Islet of Langerhans (tissue), 1 donor: Measurements from ENCODE around the gene NPAS3.

Source experiments
- FAIRE-seq: peaks from one replicate; lab custom pipeline; 2011; peaks lifted over from hg19 to GRCh38; lab: Jason Lieb, UNC

Gene NPAS3

DNA sequence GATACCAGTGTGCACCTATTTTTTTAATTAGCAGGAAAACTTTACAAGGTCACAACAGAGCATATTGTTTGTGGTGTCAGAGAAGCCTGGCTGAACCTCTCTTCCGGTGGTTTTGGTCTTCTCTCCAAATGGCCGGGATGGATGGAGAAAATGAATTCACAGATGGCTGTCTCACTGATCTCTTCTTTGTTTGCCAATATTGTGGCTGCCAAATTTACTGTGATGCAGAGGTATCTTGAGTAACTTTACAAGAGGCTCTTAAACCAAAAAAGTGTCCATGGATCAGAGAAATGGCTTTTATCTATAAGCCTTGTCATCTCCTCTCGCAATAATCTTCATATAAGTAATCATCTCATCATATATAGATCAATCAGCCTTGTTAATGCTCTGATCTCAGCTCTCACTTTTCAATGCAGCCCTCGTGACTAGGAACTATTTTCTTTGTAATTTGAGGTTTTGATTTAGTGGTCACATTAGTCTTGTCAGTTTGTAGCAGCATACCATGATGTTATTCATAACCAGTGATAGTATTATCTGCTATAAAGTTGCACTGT, 704.1 kb downstream of the NPAS3 start:
- FAIRE-seq = no peak

GRCh38 chr14:33643426-33644181, 704.9 kb downstream of the NPAS3 start:
- no peak for FAIRE-seq

GRCh38 chr14:33646692-33647260, 708.1 kb downstream of the NPAS3 start:
- FAIRE-seq = no peak

GRCh38 chr14:33647385-33647786, 708.7 kb downstream of the NPAS3 start:
- FAIRE-seq = no peak

GRCh38 chr14:33650430-33650829, 711.8 kb downstream of the NPAS3 start:
- no peak for FAIRE-seq

DNA sequence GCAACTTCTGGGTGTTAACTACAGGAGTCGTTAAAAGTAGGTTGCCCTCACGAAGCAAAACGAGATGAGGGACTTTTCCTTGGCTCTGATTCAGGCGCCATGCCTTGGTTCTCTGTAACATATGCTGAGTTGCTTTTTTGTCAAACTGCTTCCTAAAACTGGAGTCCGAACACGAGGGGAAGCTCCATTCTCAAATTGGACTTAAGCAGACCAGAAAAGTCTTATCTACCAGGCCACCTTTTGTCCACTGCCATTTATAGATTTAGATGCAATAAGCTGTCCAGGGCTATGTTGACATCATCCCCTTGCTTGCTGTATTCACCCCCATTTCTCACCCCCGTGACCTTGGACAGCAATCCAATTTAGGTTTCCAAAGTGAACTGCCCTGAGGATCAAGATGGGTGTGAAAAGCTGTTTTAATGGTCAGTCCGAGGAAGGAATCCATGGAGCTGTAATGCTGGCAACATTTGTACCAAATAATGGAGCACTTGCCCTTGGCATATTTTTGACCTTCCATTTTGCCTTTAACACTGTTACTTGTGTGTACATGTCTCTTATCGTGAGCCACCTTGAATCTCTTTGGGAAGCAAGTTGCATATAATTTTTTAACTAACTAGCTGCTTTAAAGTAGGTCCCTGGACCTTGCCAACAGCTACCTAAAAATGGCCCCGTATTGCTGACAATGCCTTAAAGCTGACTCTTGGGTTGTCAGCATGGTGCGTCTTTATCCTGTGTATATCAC, 714.1 kb downstream of the NPAS3 start:
- FAIRE-seq = no peak

DNA sequence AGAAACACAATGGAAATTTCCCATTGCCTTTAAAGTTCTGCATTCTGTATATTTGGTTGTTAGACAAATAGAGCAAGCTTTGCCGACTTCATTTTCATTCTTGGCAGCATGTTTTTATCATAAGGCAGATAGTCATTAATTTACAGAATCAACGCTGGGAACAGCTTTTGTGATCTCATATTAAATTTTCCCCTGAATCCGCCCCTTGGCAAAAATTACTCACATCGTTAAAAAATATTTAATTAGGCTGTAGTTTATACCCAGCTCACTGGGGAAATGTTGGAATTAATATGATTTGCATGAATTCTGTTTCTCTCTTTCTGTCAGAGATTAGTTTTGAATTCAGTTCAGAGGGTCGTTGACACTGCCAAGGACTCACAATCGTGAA, 714.6 kb downstream of the NPAS3 start:
- no peak for FAIRE-seq

DNA sequence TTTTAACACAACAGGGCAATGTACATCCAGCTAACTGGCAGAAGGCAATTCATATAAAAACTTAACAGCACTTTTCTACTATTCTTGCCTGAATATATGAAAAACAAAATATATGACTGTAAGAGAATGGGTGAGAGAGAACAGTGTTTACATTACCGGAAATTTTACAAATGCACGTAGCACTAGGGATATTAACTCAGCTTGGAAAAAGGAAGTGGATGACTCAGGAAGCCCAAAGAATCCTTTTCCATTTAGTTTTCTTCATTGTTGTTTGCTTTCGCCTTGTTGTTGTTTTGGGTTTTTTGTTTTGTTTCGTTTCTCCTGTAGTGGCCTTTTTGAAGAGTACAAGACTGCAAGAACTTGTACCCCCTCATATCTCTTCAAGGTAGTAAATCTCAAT, 716.7 kb downstream of the NPAS3 start:
- FAIRE-seq = no peak

DNA sequence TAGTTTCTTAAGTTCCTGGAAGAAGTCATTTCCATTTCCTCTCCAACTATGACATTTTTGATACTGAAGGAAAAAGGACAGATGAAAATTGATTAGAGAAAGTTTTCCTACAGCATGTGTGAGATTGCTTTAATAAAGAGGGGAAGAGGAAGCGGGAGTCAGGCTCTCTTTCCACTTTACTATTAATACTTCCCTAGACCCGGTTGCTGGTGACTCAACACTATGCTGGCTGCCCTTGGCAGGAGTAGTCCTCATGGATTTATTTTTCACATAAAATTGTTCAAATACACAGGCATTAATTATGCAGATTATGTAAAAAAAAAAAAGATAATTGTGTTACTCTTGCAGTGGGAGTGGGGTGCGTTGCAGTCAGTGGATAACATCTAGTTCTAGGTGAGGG, 718.8 kb downstream of the NPAS3 start:
- FAIRE-seq = no peak

- FAIRE-seq = no peak
Observed at GRCh38 chr14:33660248-33660647, 721.6 kb downstream of the NPAS3 start.

DNA sequence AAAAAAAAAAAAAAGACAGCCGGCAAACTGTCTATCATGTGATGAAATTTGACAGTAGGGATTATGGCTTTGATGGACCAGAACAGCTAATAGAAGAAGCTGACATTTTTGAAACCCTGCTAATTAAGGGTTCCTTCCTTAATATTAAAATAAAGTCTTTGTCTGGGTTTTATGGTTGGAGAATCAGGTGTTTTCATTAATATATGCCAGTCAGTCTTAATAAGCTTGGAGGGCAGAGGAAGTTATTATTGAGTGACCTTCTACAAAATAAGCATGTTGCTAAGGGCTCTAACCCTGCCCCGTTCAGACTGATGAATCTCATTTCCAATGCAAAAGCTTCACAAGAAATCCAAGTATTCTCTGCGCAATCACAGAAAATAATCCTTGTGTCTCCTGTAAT, 722.4 kb downstream of the NPAS3 start:
- no peak for FAIRE-seq

- FAIRE-seq = no peak
Observed at GRCh38 chr14:33668066-33668465, 729.4 kb downstream of the NPAS3 start.

- FAIRE-seq = no peak
Observed at GRCh38 chr14:33669111-33669510, 730.4 kb downstream of the NPAS3 start.

DNA sequence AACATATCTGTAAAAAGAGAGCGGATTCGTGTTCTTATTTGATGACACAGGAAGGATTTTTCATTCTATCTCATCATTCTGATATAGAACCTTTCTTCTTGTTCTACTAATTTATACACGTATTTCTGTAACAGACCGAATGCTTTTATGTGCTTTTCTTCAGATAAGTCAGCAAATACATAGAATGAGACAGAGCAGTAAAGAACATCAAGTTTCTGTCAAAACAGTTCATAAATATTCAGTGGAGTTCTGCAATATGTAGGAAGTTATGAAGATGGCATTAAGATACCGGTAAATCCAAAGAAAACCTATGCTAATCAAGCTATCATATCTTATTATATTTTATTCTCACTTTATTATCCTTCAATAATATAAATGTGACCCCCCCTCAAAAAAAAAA, 731.6 kb downstream of the NPAS3 start:
- peak; percentile 9 for FAIRE-seq

DNA sequence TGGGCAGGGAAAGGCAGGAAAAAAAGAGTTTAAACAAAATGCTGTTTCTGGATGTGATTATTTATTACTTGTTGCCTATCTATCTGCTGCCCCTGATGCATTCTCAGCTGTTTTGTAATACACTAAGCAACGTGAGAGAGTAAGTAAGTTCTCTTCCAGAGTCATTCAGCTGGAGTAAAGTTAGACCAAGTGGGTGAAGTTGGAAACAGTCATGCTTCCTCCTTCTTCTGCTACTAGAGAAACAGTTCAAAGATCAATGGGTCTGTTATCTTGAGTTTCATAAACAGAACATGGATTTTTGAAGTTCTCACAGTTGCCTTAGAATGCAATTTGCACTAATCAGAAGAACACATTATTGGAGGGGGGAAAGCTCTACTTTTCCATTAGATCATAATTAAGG, 732.9 kb downstream of the NPAS3 start:
- no peak for FAIRE-seq

DNA sequence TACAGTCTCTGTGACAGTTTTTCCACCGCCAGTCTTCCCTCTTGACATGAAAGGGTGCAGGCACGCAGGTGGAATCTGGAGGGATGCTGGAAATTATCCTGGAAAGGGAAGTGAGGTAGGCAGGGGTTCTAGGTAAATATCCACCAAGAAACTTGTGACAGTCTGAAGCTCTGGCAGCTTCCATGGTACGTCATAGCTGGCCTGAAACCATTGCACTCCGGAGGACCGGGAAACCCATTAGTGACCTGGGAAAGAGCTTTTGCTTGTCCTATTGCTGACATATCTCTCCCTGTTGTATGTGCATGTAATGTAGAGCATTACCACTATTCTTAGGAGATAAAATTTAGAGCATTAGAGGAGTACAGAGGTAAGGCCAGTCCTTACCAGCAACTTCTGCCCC, 736.2 kb downstream of the NPAS3 start:
- FAIRE-seq = no peak

DNA sequence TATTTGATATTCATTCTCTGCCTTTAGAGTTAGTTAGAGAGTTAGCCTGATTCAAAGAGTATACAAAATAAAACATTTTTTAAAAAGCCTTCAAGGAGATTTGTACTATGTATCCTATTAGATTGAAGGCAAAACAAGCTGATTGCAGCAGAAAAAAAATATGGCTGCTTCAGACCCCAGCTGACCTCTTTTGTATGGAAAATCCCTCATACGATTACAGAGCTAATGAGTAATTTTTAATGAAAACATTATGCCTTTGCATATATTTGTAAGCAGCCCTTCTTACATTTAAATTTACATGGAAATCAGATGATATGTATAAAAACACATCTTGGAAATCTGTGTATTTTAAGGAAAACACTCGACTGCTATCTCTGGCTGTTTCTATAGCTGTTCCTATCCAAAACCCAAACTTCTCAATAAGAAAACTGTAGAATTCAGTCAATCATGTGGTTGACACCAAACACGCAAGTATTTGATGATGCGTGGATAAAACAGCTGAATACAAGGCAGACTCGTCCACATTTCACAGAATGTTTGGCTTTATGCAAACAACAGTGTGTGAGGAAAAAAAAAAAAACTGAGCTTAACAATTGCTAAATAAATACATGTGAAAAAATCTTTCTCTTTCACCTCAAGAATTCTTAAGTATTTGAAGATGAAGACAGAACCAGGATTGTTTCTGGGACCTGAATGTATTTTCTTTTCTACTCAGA, 736.9 kb downstream of the NPAS3 start:
- FAIRE-seq = no peak

DNA sequence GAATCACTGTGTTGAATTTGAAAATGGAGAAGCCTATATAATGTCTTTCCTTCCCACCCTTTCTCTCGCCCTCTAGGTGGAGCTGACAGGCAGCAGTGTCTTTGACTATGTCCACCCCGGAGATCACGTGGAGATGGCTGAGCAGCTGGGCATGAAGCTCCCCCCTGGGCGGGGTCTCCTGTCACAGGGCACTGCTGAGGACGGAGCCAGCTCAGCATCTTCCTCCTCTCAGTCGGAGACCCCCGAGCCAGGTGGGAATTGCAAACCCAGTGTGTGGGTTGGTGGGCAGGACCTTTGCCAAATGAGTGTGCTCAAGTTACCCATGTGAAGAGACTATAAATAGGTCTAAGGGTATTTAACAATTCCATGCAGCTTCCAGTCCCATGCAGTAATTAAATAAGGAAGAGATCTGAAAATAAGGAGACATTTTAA, 737.5 kb downstream of the NPAS3 start:
- FAIRE-seq = no peak

DNA sequence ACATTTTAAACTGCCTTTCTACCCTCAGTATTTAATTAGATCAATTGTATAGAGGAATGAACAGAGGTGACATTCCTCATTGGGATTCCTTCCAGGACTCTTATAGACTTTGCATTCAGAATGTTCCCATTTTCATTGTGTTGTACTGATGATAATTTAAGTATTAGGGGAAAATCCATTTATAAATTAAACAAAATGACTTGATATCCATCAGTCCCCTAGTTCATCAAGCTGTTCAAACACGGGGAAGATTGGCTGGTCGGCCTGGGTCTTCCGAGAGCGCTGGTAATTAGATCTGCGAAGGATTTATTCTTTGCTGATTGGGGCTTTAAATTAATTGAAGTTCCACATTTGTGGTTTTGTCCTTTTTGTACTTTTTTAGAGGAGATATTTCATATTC, 738.2 kb downstream of the NPAS3 start:
- FAIRE-seq = no peak

DNA sequence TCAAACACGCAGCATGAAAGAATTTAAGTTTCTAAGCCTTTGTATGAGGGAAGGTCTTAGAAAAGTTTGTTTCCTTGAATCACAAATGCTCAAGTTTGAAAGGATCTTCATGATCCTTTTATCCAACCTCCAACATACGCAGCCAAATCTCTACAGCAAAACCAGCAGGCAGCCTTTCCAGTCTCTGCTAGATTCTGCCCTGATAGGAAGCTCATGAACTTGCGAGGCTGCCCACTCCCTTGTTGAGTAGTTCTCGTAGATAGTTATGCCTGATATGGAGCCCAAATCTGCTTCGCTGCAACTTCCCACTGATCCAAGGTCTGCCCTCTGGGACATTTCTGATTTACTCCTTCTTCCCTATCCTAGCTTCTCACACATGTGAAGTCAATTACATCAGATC, 739.3 kb downstream of the NPAS3 start:
- no peak for FAIRE-seq

DNA sequence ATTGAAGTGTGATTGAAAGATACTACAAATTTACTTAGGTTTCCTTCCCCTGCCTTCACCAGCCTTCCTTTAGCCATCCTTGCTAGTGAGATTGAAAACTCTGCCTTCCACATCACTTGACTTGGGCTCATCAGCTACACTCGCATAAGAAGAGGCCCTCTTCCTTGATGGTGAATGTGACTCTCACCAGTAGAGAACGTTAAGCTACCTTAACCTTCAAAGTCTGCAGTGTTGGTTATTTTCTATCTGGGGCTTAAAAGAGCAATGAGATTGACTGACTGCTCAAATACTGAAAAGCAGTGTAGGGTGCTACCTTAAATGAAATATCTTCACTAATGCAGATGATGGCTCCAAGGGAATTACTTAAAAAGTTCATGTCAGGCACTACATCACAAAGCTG, 740.3 kb downstream of the NPAS3 start:
- FAIRE-seq = no peak

DNA sequence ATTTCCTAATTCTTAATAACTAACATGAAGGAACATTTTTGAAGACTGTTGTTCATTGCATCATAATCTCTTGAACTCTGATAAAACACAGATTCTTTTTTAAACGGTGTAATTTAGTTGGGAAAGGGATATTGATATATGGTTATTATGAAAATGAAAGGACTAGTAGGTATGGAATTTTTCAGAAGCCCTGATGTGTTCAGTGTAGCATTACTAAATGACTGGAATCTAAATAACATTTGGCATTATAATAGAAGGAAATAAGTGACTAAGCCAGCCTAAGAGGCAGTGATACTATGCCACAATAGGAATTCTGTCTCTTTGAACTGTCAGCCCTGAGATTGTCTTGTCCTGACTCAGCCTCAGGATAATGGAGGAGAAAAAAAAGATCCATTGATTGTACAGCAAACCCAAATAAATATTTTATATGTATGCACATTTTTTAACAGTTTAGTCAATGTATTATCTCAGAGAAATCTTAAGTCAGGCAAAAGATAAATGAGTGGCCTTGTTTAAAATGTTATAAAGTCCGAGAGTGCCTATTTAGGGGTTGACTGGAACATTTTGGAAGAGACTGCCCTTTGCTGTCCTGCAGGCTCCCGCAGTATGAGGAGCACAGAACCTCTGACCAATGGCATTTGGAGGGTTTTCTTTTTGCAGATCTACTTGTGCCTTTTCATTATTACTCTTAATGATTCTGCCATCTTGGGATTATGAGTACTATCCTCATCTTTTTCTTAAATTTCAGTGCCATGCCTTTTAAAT, 741.0 kb downstream of the NPAS3 start:
- no peak for FAIRE-seq
